Body of pancreas (tissue), 4 donors: ENCODE measurements around the gene GRIP2.

Source experiments
- POLR2A ChIP-seq, 3 donors: fragments of 450-650 bp; IDR thresholded peaks; one replicate each; pipeline ENCODE4 v1.6.1; 2016; ENCODE audit warnings: antibody characterized with exemption in 3 of 3, mild to moderate bottlenecking in 2 of 3
- TF ChIP-seq, protein P1 (sequence below), 7 experiments: fragments of 450-650 bp in 4 of 7; fragments of 200-600 bp in 3 of 7; sonication (generic) in 3 of 7; IDR thresholded peaks; one replicate each; pipeline ENCODE4 v1.5.1; 2016 to 2019; ENCODE audit warnings: antibody characterized with exemption in 7 of 7

DNA sequence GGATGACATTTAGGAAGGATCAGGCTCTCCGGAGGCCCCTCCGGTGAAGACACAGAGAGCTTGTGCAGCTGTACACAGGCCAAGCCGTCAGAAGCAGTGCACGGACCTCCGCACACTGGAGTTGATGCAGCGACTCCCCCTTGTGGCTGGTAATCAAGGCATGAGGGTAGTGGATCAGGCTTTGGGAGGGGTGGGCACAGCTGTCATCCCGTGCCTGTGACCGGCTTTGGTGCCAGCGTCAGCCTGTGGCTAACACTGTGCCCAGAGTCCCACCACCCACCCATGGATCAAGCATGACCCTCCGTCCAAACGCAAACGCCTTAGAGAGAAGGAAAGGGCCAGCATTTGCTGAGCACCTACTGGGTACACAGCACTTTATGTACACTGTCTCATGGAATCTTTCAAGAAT, 8.2 kb upstream of the GRIP2 start:
- TF ChIP-seq, protein P1, sequence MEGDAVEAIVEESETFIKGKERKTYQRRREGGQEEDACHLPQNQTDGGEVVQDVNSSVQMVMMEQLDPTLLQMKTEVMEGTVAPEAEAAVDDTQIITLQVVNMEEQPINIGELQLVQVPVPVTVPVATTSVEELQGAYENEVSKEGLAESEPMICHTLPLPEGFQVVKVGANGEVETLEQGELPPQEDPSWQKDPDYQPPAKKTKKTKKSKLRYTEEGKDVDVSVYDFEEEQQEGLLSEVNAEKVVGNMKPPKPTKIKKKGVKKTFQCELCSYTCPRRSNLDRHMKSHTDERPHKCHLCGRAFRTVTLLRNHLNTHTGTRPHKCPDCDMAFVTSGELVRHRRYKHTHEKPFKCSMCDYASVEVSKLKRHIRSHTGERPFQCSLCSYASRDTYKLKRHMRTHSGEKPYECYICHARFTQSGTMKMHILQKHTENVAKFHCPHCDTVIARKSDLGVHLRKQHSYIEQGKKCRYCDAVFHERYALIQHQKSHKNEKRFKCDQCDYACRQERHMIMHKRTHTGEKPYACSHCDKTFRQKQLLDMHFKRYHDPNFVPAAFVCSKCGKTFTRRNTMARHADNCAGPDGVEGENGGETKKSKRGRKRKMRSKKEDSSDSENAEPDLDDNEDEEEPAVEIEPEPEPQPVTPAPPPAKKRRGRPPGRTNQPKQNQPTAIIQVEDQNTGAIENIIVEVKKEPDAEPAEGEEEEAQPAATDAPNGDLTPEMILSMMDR (IDR thresholded peaks at IDR 0.05), result peak; percentile 28 to 60 (median 39)
- no peak for TF ChIP-seq POLR2A (IDR thresholded peaks at IDR 0.05)
